OCI-LY3 (cell line): Measurements from ENCODE around the gene SYCE1L.

Experiments used
- H2AFZ ChIP-seq: fragments of 200-600, 300-600 bp; shearing (Covaris generic); 2 replicates; pipeline ENCODE4 v1.6.0; 2014; ENCODE audit warnings: antibody characterized with exemption, low read depth, low read length
- H3K27ac ChIP-seq: fragments of 200-600, 300-600 bp; sonication (generic); 2 replicates; pipeline ENCODE4 v1.5.1; 2014; ENCODE audit warnings: mild to moderate bottlenecking, low read length, moderate library complexity, mixed read lengths
- H3K27me3 ChIP-seq: fragments of 200-600, 300-600 bp; sonication (generic); 2 replicates; pipeline ENCODE4 v1.6.1; 2014; ENCODE audit warnings: low read depth, low read length, mixed read lengths
- H3K36me3 ChIP-seq: fragments of 200-600, 300-600 bp; sonication (generic); replicated peaks from 2 replicates; pipeline ENCODE3; 2014; ENCODE audit warnings: low read depth, low read length, mixed read lengths
- H3K4me1 ChIP-seq: fragments of 300-600, 200-600 bp; sonication (generic); 2 replicates; pipeline ENCODE4 v1.6.1; 2014; ENCODE audit warnings: low read length, mixed read lengths
- H3K4me2 ChIP-seq: fragments of 200-600, 300-600 bp; sonication (generic); 2 replicates; pipeline ENCODE4 v1.6.1; 2014; ENCODE audit warnings: low read length, mixed read lengths
- H3K4me3 ChIP-seq: fragments of 300-600, 200-600 bp; sonication (generic); 2 replicates; pipeline ENCODE4 v1.5.1; 2014; ENCODE audit warnings: antibody characterized with exemption, mild to moderate bottlenecking, low read length, moderate library complexity
- H3K79me2 ChIP-seq: fragments of 300-600, 200-600 bp; shearing (Covaris generic); 2 replicates; pipeline ENCODE4 v1.6.1; 2014; ENCODE audit warnings: mild to moderate bottlenecking, low read length, mixed read lengths
- H3K9ac ChIP-seq: fragments of 300-600, 200-600 bp; shearing (Covaris generic); 2 replicates; pipeline ENCODE4 v1.6.0; 2014; ENCODE audit warnings: mild to moderate bottlenecking, low read length, moderate library complexity
- H3K9me3 ChIP-seq: fragments of 200-600, 300-600 bp; shearing (Covaris generic); 2 replicates; pipeline ENCODE4 v1.6.1; 2014; ENCODE audit warnings: low read length, mixed read lengths; ENCODE audit not compliant: insufficient read depth
- H4K20me1 ChIP-seq: fragments of 200-600, 300-600 bp; sonication (generic); 2 replicates; pipeline ENCODE4 v1.6.1; 2016; ENCODE audit warnings: low read length, mixed read lengths; ENCODE audit not compliant: insufficient read depth
- EZH2phosphoT487 ChIP-seq: fragments of 200-600 bp; shearing (Covaris generic); IDR thresholded peaks from 2 replicates; pipeline ENCODE4 v1.6.1; 2018; ENCODE audit warnings: antibody characterized with exemption, mixed run types, low read depth
- TF ChIP-seq, protein P1 (sequence below): fragments of 200-600, 300-600 bp; sonication (generic); IDR thresholded peaks from 2 replicates; pipeline ENCODE4 v1.5.1; 2014; ENCODE audit warnings: antibody characterized with exemption, low read length, low read depth

SYCE1L gene

GRCh38 chr16:77221482-77221881 is 22.3 kb downstream of the SYCE1L start:
- H3K4me2 ChIP-seq = no peak overlapping the region
- H3K9me3 ChIP-seq = no peaks in the 10 kb centered on the region
- H4K20me1 ChIP-seq = no peaks in the 10 kb centered on the region
- H3K27ac ChIP-seq = no peak overlapping the region
- no peaks in the 10 kb centered on the region for H3K27me3 ChIP-seq
- H3K4me3 ChIP-seq = no peak overlapping the region
- H3K4me1 ChIP-seq = peaks cover 6% of the 10 kb centered on the region; the same call in 1 of the 2 replicates
- no peaks in the 10 kb centered on the region for H3K79me2 ChIP-seq
- no peak overlapping the region for H3K9ac ChIP-seq
- TF ChIP-seq, protein P1, sequence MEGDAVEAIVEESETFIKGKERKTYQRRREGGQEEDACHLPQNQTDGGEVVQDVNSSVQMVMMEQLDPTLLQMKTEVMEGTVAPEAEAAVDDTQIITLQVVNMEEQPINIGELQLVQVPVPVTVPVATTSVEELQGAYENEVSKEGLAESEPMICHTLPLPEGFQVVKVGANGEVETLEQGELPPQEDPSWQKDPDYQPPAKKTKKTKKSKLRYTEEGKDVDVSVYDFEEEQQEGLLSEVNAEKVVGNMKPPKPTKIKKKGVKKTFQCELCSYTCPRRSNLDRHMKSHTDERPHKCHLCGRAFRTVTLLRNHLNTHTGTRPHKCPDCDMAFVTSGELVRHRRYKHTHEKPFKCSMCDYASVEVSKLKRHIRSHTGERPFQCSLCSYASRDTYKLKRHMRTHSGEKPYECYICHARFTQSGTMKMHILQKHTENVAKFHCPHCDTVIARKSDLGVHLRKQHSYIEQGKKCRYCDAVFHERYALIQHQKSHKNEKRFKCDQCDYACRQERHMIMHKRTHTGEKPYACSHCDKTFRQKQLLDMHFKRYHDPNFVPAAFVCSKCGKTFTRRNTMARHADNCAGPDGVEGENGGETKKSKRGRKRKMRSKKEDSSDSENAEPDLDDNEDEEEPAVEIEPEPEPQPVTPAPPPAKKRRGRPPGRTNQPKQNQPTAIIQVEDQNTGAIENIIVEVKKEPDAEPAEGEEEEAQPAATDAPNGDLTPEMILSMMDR = no peak
- no peak for TF ChIP-seq EZH2phosphoT487
- no peaks in the 10 kb centered on the region for H3K36me3 ChIP-seq
- H2AFZ ChIP-seq = no peak overlapping the region

GRCh38 chr16:77223184-77223583 is 24.0 kb downstream of the SYCE1L start:
- H3K79me2 ChIP-seq = no peaks in the 10 kb centered on the region
- peaks cover 14% of the 10 kb centered on the region for H3K4me1 ChIP-seq
- TF ChIP-seq EZH2phosphoT487 = no peak
- TF ChIP-seq, protein P1 = peak; percentile 59
- H3K9ac ChIP-seq = no peak overlapping the region
- no peak overlapping the region for H2AFZ ChIP-seq
- no peaks in the 10 kb centered on the region for H3K36me3 ChIP-seq
- no peak overlapping the region for H3K27ac ChIP-seq
- H3K9me3 ChIP-seq = no peaks in the 10 kb centered on the region
- H3K4me3 ChIP-seq = no peak overlapping the region
- no peaks in the 10 kb centered on the region for H4K20me1 ChIP-seq
- H3K27me3 ChIP-seq = no peaks in the 10 kb centered on the region
- H3K4me2 ChIP-seq = no peak overlapping the region

- no peak overlapping the region for H3K4me2 ChIP-seq
- no peak overlapping the region for H3K9ac ChIP-seq
- H3K4me1 ChIP-seq = peaks cover 13% of the 10 kb centered on the region
- H3K4me3 ChIP-seq = no peak overlapping the region
- no peaks in the 10 kb centered on the region for H3K36me3 ChIP-seq
- no peak overlapping the region for H2AFZ ChIP-seq
- no peaks in the 10 kb centered on the region for H3K27me3 ChIP-seq
- H3K27ac ChIP-seq = no peak overlapping the region
- no peaks in the 10 kb centered on the region for H3K79me2 ChIP-seq
- H3K9me3 ChIP-seq = no peaks in the 10 kb centered on the region
- TF ChIP-seq, protein P1 = no peak
- TF ChIP-seq EZH2phosphoT487 = no peak
- no peaks in the 10 kb centered on the region for H4K20me1 ChIP-seq
Measured at GRCh38 chr16:77225182-77225581, 26.0 kb downstream of the SYCE1L start.

DNA sequence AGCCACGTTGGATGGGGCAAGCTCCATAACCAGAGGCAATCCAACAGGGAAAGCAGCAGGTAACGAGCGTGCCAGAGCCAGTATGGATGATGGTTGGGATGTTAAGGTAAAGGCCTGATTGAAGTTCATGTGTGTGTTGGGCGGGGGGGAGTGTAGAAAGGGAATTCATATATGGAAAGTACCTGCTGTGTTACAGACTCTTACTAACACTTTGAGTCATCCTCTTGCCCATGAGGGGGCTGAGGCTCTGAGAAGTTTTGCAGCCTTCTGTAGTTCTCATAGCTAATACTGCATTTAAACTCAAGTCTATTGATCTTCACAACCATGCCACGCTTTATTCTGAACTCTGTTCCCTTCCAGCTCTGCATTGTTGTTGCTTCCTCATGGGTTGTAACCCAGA is 28.5 kb downstream of the SYCE1L start:
- H3K9ac ChIP-seq = no peak overlapping the region
- H3K36me3 ChIP-seq = no peaks in the 10 kb centered on the region
- H4K20me1 ChIP-seq = no peaks in the 10 kb centered on the region
- H3K4me3 ChIP-seq = no peak overlapping the region
- no peak for TF ChIP-seq EZH2phosphoT487
- TF ChIP-seq, protein P1 = no peak
- H3K27me3 ChIP-seq = peaks cover 9% of the 10 kb centered on the region
- no peaks in the 10 kb centered on the region for H3K79me2 ChIP-seq
- H3K4me2 ChIP-seq = no peak overlapping the region
- H3K27ac ChIP-seq = no peak overlapping the region
- H3K4me1 ChIP-seq = peaks cover 9% of the 10 kb centered on the region
- H3K9me3 ChIP-seq = no peaks in the 10 kb centered on the region
- no peak overlapping the region for H2AFZ ChIP-seq
